ENCODE results near the gene KIF26A. TPM values are rescaled to one million over a fixed set of nuclear protein-coding genes. Genes with fewer than 3 reads are reported as not detected.

KIF26A gene
- total and polyA plus RNA-seq, 2 donors (not counting 1 experiment from before 2014, with no cell fraction given) = 0.15 TPM; not detected in 1

Small RNA genes within 50 kb of the gene (small RNA-seq; reads per million reads assigned to genes)
- gene MIR203A (ENCODE audit: insufficient read length, low read depth, low replicate concordance) = not detected

Other genes with a start within 250 kb of the KIF26A start
- 2.4 and 3.4 TPM in 2 replicates for gene TDRD9, start 210.1 kb upstream of the KIF26A start, total RNA-seq
- gene TDRD9, start 210.1 kb upstream of the KIF26A start, polyA plus RNA-seq = 1.1 TPM in 1 of 2 replicates, not detected in the other
- gene RD3L, start 196.1 kb upstream of the KIF26A start, total RNA-seq = not detected in 2 replicates
- gene RD3L, start 196.1 kb upstream of the KIF26A start, polyA plus RNA-seq = not detected in 2 replicates
- not detected in 2 replicates for gene ASPG, start 52.9 kb upstream of the KIF26A start, total RNA-seq
- not detected in 2 replicates for gene ASPG, start 52.9 kb upstream of the KIF26A start, polyA plus RNA-seq